ENCODE data around the gene SRSF7.

- TF ChIP-seq POLR2A (IDR thresholded peaks at IDR 0.05; ENCODE audit: low read length) (no peak), GATA1 (IDR thresholded peaks at IDR 0.05; ENCODE audit: low read depth, low read length) (no peak)
These were observed 12.6 kb upstream of the SRSF7 start for GRCh38 chr2:38763728-38764127.
